Hepatocyte (in vitro differentiated cells): ENCODE data around the gene ST8SIA5.

Experiments used
- CTCF ChIP-seq: fragments of 200-600 bp; sonication (generic); IDR thresholded peaks from 2 replicates; pipeline ENCODE4 v1.5.1; 2016; ENCODE audit warnings: antibody characterized with exemption, mild to moderate bottlenecking; ENCODE audit not compliant: poor library complexity
- EZH2phosphoT487 ChIP-seq: fragments of 200-600 bp; sonication (generic); IDR thresholded peaks from one replicate; pipeline ENCODE4 v1.6.1; 2018; ENCODE audit warnings: antibody characterized with exemption, mild to moderate bottlenecking, low read depth, moderate library complexity; ENCODE audit not compliant: unreplicated experiment, severe bottlenecking

GRCh38 chr18:46622451-46622850 is 134.4 kb downstream of the ST8SIA5 start:
- TF ChIP-seq EZH2phosphoT487 (no peak), CTCF (no peak)
